DND-41 (cell line): ENCODE measurements around the gene TMEM11.
A peak's percentile ranks its signal among the peaks of the same experiment; 100 is the strongest.

Experiments used
- ATAC-seq: fragments of 200-7000 bp; cut with Tn5 transposase; 3 replicates; pipeline ENCODE4 v1.9.1; 2021; ENCODE audit warnings: low read depth; ENCODE audit not compliant: insufficient read depth
- DNase-seq: peaks from one replicate; pipeline ENCODE4 v3.0.0-alpha.2; 2020
- H2AFZ ChIP-seq: 2 replicates; pipeline ENCODE4 v1.6.0; 2012; ENCODE audit warnings: low read depth, low read length
- H3K27ac ChIP-seq: 2 replicates; pipeline ENCODE4 v1.5.1; 2012; ENCODE audit warnings: low read length, inconsistent platforms
- H3K27me3 ChIP-seq: fragments of 200-600 bp; sonication (generic); 2 replicates; pipeline ENCODE4 v1.6.0; 2012; ENCODE audit warnings: low read length, mild to moderate bottlenecking, inconsistent platforms; ENCODE audit not compliant: insufficient read depth, poor library complexity
- H3K36me3 ChIP-seq: 2 replicates; pipeline ENCODE4 v1.5.1; 2012; ENCODE audit warnings: low read length, inconsistent platforms; ENCODE audit not compliant: insufficient read depth
- H3K4me1 ChIP-seq: 2 replicates; pipeline ENCODE4 v1.5.1; 2012; ENCODE audit warnings: mild to moderate bottlenecking, low read length; ENCODE audit not compliant: insufficient read depth
- H3K4me2 ChIP-seq: 2 replicates; pipeline ENCODE4 v1.6.0; 2012; ENCODE audit warnings: mild to moderate bottlenecking, moderate library complexity, low read length, inconsistent platforms; ENCODE audit not compliant: insufficient read depth
- H3K4me3 ChIP-seq, 2 experiments: fragments of 200-600 bp in 1 of 2; shearing (Covaris generic) in 1 of 2; 2 replicates each; pipeline ENCODE4 v1.5.1; 2012 to 2016; ENCODE audit warnings: inconsistent platforms in 2 of 2, low read length in 2 of 2, mild to moderate bottlenecking in 2 of 2, low read depth in 1 of 2, moderate library complexity in 1 of 2
- H3K79me2 ChIP-seq: 2 replicates; pipeline ENCODE4 v1.6.0; 2012; ENCODE audit warnings: low read length, inconsistent platforms; ENCODE audit not compliant: insufficient read depth
- H3K9ac ChIP-seq: 2 replicates; pipeline ENCODE4 v1.6.0; 2012; ENCODE audit warnings: low read depth, mild to moderate bottlenecking, inconsistent platforms, low read length, moderate library complexity
- H3K9me3 ChIP-seq: 2 replicates; pipeline ENCODE4 v1.5.1; 2012; ENCODE audit warnings: low read length, moderate library complexity, mild to moderate bottlenecking, inconsistent platforms; ENCODE audit not compliant: insufficient read depth, severe bottlenecking
- H4K20me1 ChIP-seq: 2 replicates; pipeline ENCODE4 v1.6.0; 2012; ENCODE audit warnings: low read length; ENCODE audit not compliant: insufficient read depth
- CTCF ChIP-seq: IDR thresholded peaks from 2 replicates; pipeline ENCODE4 v1.5.1; 2012; ENCODE audit warnings: borderline replicate concordance, low read length, moderate library complexity, mild to moderate bottlenecking; ENCODE audit not compliant: poor library complexity, severe bottlenecking; ENCODE audit errors: extremely low read depth
- EZH2 ChIP-seq: IDR thresholded peaks from 3 replicates; pipeline ENCODE4 v1.6.1; 2012; ENCODE audit warnings: borderline replicate concordance, low read depth, mild to moderate bottlenecking, moderate library complexity, low read length, inconsistent platforms; ENCODE audit not compliant: severe bottlenecking

TMEM11 gene

GRCh38 chr17:21258593-21258992 lies 44.6 kb upstream of the TMEM11 start:
- Histone ChIP-seq H2AFZ (peak overlapping the region; percentile 39; the same call in 1 of the 2 replicates), H3K9ac (no peak overlapping the region), H3K36me3 (no peaks in the 10 kb centered on the region), H3K79me2 (no peaks in the 10 kb centered on the region), H3K27ac (no peak overlapping the region), H3K27me3 (peaks cover 6% of the 10 kb centered on the region), H3K9me3 (no peaks in the 10 kb centered on the region), H4K20me1 (no peaks in the 10 kb centered on the region), H3K4me1 (peaks cover 4% of the 10 kb centered on the region), H3K4me3 (no peak overlapping the region), H3K4me2 (no peak overlapping the region)
- TF ChIP-seq CTCF (no peak), EZH2 (no peak)
- DNase-seq = no peak
- no peak for ATAC-seq

GRCh38 chr17:21253646-21254441 lies 39.9 kb upstream of the TMEM11 start:
- DNase-seq = no peak
- no peaks in the 10 kb centered on the region for H3K79me2 ChIP-seq
- peak; percentile 18; the same call in 1 of the 3 replicates for ATAC-seq
- peak overlapping the region; percentile 38 to 61; a peak in 3 of 4 replicates for H3K4me3 ChIP-seq
- no peaks in the 10 kb centered on the region for H3K36me3 ChIP-seq
- peaks cover 13% of the 10 kb centered on the region for H3K4me1 ChIP-seq
- no peaks in the 10 kb centered on the region for H3K9me3 ChIP-seq
- peaks cover 2% of the 10 kb centered on the region; the same call in 1 of the 2 replicates for H4K20me1 ChIP-seq
- H3K9ac ChIP-seq = peak overlapping the region; percentile 51
- H2AFZ ChIP-seq = peak overlapping the region; percentile 79
- peaks cover 30% of the 10 kb centered on the region for H3K27me3 ChIP-seq
- peak overlapping the region; percentile 92 for H3K4me2 ChIP-seq
- TF ChIP-seq EZH2 (peak; percentile 85), CTCF (no peak)
- no peak overlapping the region for H3K27ac ChIP-seq

GRCh38 chr17:21252796-21253645 lies 39.1 kb upstream of the TMEM11 start, which contains the start of gene NATD1:
Gene NATD1, minus strand, starts transcription at chr17:21253410. Its CDS starts 146 bp downstream, at chr17:21253264.
- Histone ChIP-seq H4K20me1 (peaks cover 2% of the 10 kb centered on the region; the same call in 1 of the 2 replicates), H3K4me2 (peak within 1 kb of the TSS; percentile 92), H3K36me3 (no peaks in the 10 kb centered on the region), H3K27ac (no peak within 1 kb of the TSS), H3K4me3 (peak within 1 kb of the TSS; percentile 38 to 61; a peak in 3 of 4 replicates), H3K9me3 (no peaks in the 10 kb centered on the region), H3K79me2 (no peaks in the 10 kb centered on the region), H3K4me1 (peaks cover 13% of the 10 kb centered on the region), H3K9ac (peak within 1 kb of the TSS; percentile 51), H2AFZ (peak within 1 kb of the TSS; percentile 79), H3K27me3 (peaks cover 30% of the 10 kb centered on the region)
- TF ChIP-seq EZH2 (peak; percentile 82), CTCF (no peak)
- DNase-seq = peak; percentile 77
- ATAC-seq = peak; percentile 88
